ENCODE results near the gene BARD1.
"Not testable (repeated sequence)": the region's sequence is repeated elsewhere in the genome, so short reads cannot be mapped to it uniquely, and the experiment has no call there.

The BARD1 gene

DNA sequence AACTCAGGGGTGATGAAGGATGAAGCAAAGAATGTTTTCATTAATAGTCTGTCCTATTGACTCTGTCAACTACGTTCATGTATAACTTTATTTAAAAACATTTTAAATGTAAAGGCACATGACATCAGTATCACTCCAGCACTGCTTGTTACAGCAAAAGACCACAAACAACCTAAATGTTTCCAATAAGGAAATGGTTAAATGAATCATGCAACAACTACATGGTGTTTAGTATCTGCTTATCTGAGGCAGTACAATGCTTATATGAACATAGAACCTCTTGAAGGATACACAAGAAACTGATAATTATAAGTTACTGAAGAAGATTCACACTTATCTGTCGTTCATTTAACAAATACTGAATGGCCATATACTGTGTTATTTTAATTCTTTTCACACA, 8.4 kb downstream of the BARD1 start:
- no peak overlapping the region for H3K27ac ChIP-seq
- TF ChIP-seq ZFX (IDR thresholded peaks at IDR 0.05; ENCODE audit: borderline replicate concordance), result no peak
- TF ChIP-seq, protein P1, sequence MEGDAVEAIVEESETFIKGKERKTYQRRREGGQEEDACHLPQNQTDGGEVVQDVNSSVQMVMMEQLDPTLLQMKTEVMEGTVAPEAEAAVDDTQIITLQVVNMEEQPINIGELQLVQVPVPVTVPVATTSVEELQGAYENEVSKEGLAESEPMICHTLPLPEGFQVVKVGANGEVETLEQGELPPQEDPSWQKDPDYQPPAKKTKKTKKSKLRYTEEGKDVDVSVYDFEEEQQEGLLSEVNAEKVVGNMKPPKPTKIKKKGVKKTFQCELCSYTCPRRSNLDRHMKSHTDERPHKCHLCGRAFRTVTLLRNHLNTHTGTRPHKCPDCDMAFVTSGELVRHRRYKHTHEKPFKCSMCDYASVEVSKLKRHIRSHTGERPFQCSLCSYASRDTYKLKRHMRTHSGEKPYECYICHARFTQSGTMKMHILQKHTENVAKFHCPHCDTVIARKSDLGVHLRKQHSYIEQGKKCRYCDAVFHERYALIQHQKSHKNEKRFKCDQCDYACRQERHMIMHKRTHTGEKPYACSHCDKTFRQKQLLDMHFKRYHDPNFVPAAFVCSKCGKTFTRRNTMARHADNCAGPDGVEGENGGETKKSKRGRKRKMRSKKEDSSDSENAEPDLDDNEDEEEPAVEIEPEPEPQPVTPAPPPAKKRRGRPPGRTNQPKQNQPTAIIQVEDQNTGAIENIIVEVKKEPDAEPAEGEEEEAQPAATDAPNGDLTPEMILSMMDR (IDR thresholded peaks at IDR 0.05), result no peak

DNA sequence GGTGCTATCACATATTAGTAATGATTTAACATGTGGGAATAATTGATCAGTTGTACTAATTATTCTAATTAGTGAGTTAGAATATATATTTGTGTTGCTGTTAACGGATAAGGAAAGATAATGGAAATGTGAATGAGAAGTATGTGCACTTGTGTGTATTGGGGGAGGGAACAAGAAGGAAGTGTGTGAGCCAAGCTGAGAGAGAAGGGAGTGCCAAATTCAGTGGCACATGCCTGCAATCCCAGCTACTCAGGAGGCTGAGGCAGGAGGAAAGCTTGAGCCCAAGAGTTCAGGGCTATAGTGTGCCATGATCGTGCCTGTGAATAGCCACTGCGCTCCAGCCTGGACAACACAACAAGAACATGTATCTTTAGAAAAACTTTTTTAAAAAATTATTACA, 9.3 kb downstream of the BARD1 start:
- H3K27ac ChIP-seq, result no peak overlapping the region
- no peak for TF ChIP-seq ZFX (IDR thresholded peaks at IDR 0.05; ENCODE audit: borderline replicate concordance)
- TF ChIP-seq, protein P1 (IDR thresholded peaks at IDR 0.05), result no peak

DNA sequence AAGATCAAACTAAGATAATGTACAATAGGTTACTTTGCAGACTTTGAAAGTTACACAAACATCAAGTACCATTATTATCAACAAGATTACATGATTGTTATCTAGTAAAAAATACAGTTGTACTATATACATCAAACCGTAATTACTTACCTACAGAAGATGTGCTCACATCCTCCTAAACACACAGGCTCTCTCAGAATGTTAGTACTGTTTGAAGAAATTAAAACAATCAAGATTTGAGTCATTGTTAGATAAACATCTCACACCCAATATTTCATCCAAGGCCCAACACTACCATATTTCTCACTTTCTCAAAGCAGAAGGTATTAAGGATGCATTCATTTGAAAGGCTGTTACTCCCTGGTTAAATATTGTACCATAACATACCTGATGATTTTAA, 12.6 kb downstream of the BARD1 start:
- TF ChIP-seq, protein P1 (IDR thresholded peaks at IDR 0.05), result no peak
- no peak for TF ChIP-seq ZFX (IDR thresholded peaks at IDR 0.05; ENCODE audit: borderline replicate concordance)
- no peak overlapping the region for H3K27ac ChIP-seq

DNA sequence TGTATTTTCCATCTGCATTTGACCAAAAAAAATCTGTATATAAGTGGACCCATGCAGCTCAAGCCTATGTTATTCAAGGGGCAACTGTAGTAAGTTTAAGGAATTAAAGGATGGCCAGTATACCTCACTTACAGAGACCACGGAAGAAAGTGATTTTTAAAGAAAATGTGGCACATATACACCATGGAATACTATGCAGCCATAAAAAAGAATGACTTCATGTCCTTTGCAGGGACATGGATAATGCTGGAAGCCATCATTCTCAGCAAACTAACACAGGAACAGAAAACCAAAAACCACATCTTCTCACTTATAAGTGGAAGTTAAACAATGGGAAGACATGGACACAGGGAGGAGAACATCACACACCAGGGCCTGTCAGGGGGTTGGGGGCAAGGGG, 26.3 kb downstream of the BARD1 start:
- not testable (repeated sequence) for H3K27ac ChIP-seq

DNA sequence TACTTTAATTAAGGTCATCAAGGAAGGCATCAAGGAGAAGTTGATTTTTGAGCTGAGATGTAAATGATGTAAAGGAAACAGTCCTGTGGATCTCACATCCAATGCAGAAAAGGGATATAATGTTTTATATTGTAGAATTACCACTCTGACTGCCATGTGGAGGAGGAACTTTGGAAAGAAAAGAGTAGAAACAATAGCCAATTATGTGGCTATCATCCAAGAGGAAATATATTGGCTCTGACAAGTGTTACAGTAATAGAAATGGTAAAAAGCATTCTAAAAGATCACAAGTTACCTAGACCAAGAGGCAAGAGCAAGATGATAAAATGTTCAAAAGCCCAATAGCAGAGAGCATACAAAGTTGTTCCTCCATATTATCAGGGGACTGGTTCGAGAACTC, 26.8 kb downstream of the BARD1 start:
- no peak overlapping the region for H3K27ac ChIP-seq
- TF ChIP-seq ZFX (IDR thresholded peaks at IDR 0.05; ENCODE audit: borderline replicate concordance), result no peak
- TF ChIP-seq, protein P1 (IDR thresholded peaks at IDR 0.05), result no peak

DNA sequence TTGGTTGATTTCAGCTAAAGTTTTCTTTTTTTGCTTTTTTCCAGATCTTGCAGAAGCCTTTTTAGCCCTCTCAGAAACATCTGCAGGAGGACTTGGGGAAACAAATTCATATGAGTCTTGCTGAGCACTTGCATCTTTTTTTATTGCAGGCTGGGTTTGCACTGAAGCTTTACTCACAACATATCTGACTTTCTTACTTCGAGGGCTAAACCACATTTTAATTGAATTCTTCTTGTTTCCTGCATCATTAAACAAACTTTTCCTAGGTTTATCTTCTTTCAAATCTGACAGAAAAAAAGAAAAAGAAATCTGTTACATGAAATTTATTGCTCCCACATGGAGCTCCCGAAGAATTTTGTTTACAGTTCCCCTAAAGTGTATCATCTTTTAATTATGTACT, 28.3 kb downstream of the BARD1 start:
- no peak overlapping the region for H3K27ac ChIP-seq
- TF ChIP-seq, protein P1 (IDR thresholded peaks at IDR 0.05), result no peak
- no peak for TF ChIP-seq ZFX (IDR thresholded peaks at IDR 0.05; ENCODE audit: borderline replicate concordance)

DNA sequence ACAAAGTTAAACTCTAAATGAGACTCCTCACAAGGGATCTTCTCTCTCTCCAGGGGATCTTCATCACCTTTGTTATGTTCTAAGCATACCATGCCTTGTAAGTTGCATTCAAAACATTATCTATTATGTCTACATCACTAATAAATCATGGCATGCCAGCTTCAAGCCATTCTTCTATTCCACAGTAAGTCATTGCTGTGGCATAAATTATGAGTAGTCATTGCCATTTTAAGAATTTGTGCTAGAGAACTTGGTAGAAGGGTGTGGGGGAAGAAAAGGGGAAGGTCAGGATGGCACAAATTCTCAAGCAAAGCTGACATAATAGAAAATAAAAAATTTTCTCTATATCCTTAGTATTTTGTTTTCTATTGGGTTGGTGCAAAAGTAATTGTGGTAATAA, 33.5 kb downstream of the BARD1 start:
- TF ChIP-seq ZFX (IDR thresholded peaks at IDR 0.05; ENCODE audit: borderline replicate concordance), result no peak
- TF ChIP-seq, protein P1 (IDR thresholded peaks at IDR 0.05), result no peak
- no peak overlapping the region for H3K27ac ChIP-seq

DNA sequence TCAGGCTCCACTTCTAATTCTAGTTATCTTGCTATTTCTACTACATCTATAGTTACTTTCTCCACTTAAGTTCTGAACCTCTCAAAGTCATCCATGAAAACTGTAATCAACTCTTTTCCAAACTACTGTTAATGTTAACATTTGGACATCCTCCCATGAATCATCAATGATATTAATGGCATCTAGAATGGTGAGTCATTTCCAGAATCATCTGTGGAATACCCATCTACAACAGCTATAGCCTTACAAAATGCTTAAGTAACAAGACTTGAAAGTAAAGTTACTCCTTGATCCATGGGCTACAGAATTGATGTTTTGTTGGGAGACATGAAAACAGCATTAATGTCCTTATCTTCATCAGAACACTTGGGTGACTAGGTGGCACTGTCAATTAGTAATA, 35.4 kb downstream of the BARD1 start:
- TF ChIP-seq, protein P1 (IDR thresholded peaks at IDR 0.05), result no peak
- no peak for TF ChIP-seq ZFX (IDR thresholded peaks at IDR 0.05; ENCODE audit: borderline replicate concordance)
- no peak overlapping the region for H3K27ac ChIP-seq
